WTC11 (cell line): Measurements from ENCODE around the gene NOS1.
A peak's percentile ranks its signal among the peaks of the same experiment; 100 is the strongest.

Source experiments
- ATF6 ChIP-seq: sonication (generic); formaldehyde crosslinking; IDR thresholded peaks from 2 replicates; pipeline ENCODE4 v1.8.1; 2023; ENCODE audit warnings: mild to moderate bottlenecking, missing genetic modification reagents
- CBFB ChIP-seq: sonication (generic); formaldehyde crosslinking; IDR thresholded peaks from 2 replicates; pipeline ENCODE4 v1.8.1; 2022; ENCODE audit warnings: mild to moderate bottlenecking, low read depth, missing genetic modification reagents
- CREM ChIP-seq: sonication (generic); formaldehyde crosslinking; IDR thresholded peaks from 2 replicates; pipeline ENCODE4 v1.8.1; 2022; ENCODE audit warnings: mild to moderate bottlenecking, missing genetic modification reagents, moderate library complexity
- CTCF ChIP-seq: fragments of 200-600 bp; IDR thresholded peaks from 2 replicates; pipeline ENCODE4 v1.8.0; 2022; ENCODE audit warnings: antibody characterized with exemption
- E2F4 ChIP-seq: sonication (generic); formaldehyde crosslinking; IDR thresholded peaks from 2 replicates; pipeline ENCODE4 v1.8.1; 2022; ENCODE audit warnings: low read depth, mild to moderate bottlenecking, moderate library complexity, missing genetic modification reagents, borderline replicate concordance
- MAX ChIP-seq: sonication (generic); formaldehyde crosslinking; IDR thresholded peaks from 2 replicates; pipeline ENCODE4 v1.8.0; 2022; ENCODE audit warnings: mild to moderate bottlenecking, missing genetic modification reagents
- MXD4 ChIP-seq: fragments of 250-450 bp; sonication (Bioruptor Pico); IDR thresholded peaks from 2 replicates; pipeline ENCODE4 v1.8.0; 2021; ENCODE audit warnings: mild to moderate bottlenecking, moderate library complexity, borderline replicate concordance
- ZNF423 ChIP-seq: fragments of 250-450 bp; sonication (Bioruptor Pico); IDR thresholded peaks from 2 replicates; pipeline ENCODE4 v2.1.2; 2022; ENCODE audit warnings: mild to moderate bottlenecking, moderate library complexity
- ZSCAN18 ChIP-seq: fragments of 250-450 bp; sonication (Bioruptor Pico); IDR thresholded peaks from 2 replicates; pipeline ENCODE4 v2.1.2; 2022; ENCODE audit warnings: mild to moderate bottlenecking, moderate library complexity

GRCh38 chr12:117367006-117367638, 5.7 kb upstream of the NOS1 start:
- TF ChIP-seq CTCF (peak; percentile 96), CBFB (no peak), ZNF423 (CRISPR knock-in tag) (no peak), MAX (no peak), ZSCAN18 (CRISPR knock-in tag) (no peak), CREM (CRISPR knock-in tag) (no peak), MXD4 (CRISPR knock-in tag) (no peak), ATF6 (CRISPR knock-in tag) (no peak), E2F4 (no peak)
